NCI-H748 (cell line): ENCODE data around the gene COL23A1.
"Not testable (repeated sequence)": the region's sequence is repeated elsewhere in the genome, so short reads cannot be mapped to it uniquely, and the experiment has no call there.

Source experiments
- DNase-seq: peaks from one replicate; lab custom pipeline; 2025; ENCODE audit not compliant: unreplicated experiment; lab: John Stamatoyannopoulos, UW

Gene COL23A1

GRCh38 chr5:178589180-178590140 lies 733 bp downstream of the COL23A1 start:
- peak; percentile 72 for DNase-seq

GRCh38 chr5:178588769-178589168 lies 1.4 kb downstream of the COL23A1 start:
- no peak for DNase-seq

- DNase-seq = peak; percentile 15
Measured at GRCh38 chr5:178587763-178588611, 2.2 kb downstream of the COL23A1 start.

GRCh38 chr5:178586396-178586795 lies 3.8 kb downstream of the COL23A1 start:
- no peak for DNase-seq

- DNase-seq = not testable (repeated sequence)
Measured at GRCh38 chr5:178585421-178585820, 4.8 kb downstream of the COL23A1 start.

- no peak for DNase-seq
Measured at GRCh38 chr5:178583279-178583678, 6.9 kb downstream of the COL23A1 start.

GRCh38 chr5:178582291-178582690 lies 7.9 kb downstream of the COL23A1 start:
- no peak for DNase-seq

- no peak for DNase-seq
Measured at GRCh38 chr5:178581621-178582020, 8.6 kb downstream of the COL23A1 start.

- no peak for DNase-seq
Measured at GRCh38 chr5:178580271-178580955, 9.8 kb downstream of the COL23A1 start.

- no peak for DNase-seq
Measured at GRCh38 chr5:178577944-178578343, 12.2 kb downstream of the COL23A1 start.

GRCh38 chr5:178577376-178577839 lies 12.8 kb downstream of the COL23A1 start:
- DNase-seq = no peak

GRCh38 chr5:178576591-178577351 lies 13.4 kb downstream of the COL23A1 start:
- peak; percentile 11 for DNase-seq

- no peak for DNase-seq
Measured at GRCh38 chr5:178573216-178573615, 17.0 kb downstream of the COL23A1 start.

- no peak for DNase-seq
Measured at GRCh38 chr5:178572617-178573016, 17.6 kb downstream of the COL23A1 start.

GRCh38 chr5:178569485-178569884 lies 20.7 kb downstream of the COL23A1 start:
- no peak for DNase-seq

GRCh38 chr5:178564811-178565550 lies 25.2 kb downstream of the COL23A1 start:
- DNase-seq = no peak

GRCh38 chr5:178564397-178564796 lies 25.8 kb downstream of the COL23A1 start:
- no peak for DNase-seq

GRCh38 chr5:178563621-178564020 lies 26.6 kb downstream of the COL23A1 start:
- no peak for DNase-seq

- DNase-seq = no peak
Measured at GRCh38 chr5:178561746-178562264, 28.4 kb downstream of the COL23A1 start.
